HepG2 (cell line): ENCODE measurements around the gene GRID1. TPM values are rescaled to one million over a fixed set of nuclear protein-coding genes. Genes with fewer than 3 reads are reported as not detected.

Experiments
- ATAC-seq: fragments of 200-7000 bp; cut with Tn5 transposase; 3 replicates; pipeline ENCODE4 v1.9.1; 2020; ENCODE audit warnings: mild to moderate bottlenecking, moderate library complexity
- BruUV-seq: library from RNA; stranded (reverse); fragments of 400-500 nt; replicated peaks from 2 replicates; lab custom pipeline; 2021; lab: Mats Ljungman, UMichigan
- CTCF ChIA-PET: fragments of 300-600 bp; formaldehyde crosslinking; extraction: SDS; loops from one replicate; lab custom pipeline; 2021; ENCODE audit warnings: low total read pairs, inconsistent platforms, low intra/inter-chr PET ratio; lab: Yijun Ruan, JAX
- POLR2A ChIA-PET: fragments of 350-600 bp; sonication (Branson Sonifier 250); formaldehyde crosslinking; loops from one replicate; lab custom pipeline; 2020; ENCODE audit warnings: antibody characterized with exemption, inconsistent platforms; lab: Yijun Ruan, JAX
- DNase-seq: peaks from one replicate; pipeline ENCODE4 v3.0.0-alpha.2; 2015; ENCODE audit warnings: low spot score
- FAIRE-seq: peaks from 3 replicates; lab custom pipeline; 2011; peaks lifted over from hg19 to GRCh38; lab: Jason Lieb, UNC
- H2AFZ ChIP-seq: one replicate; pipeline ENCODE4 v1.6.1; 2011; ENCODE audit warnings: low read length, inconsistent platforms
- H3K27ac ChIP-seq: fragments of 300-600 bp; 3 replicates; pipeline ENCODE4 v1.8.0; 2011; ENCODE audit warnings: mixed run types, mild to moderate bottlenecking, mixed read lengths, low read length, inconsistent platforms; ENCODE audit not compliant: insufficient read depth; ENCODE audit errors: extremely low read length
- H3K27me3 ChIP-seq, 2 experiments: fragments of 200-600 bp in 1 of 2; 2 replicates in 1 of 2; 3 replicates in 1 of 2; pipeline versions ENCODE4 v1.6.0 to v1.8.0; 2011; ENCODE audit warnings: low read length in 2 of 2, mild to moderate bottlenecking in 2 of 2, moderate library complexity in 2 of 2, inconsistent platforms in 1 of 2; ENCODE audit not compliant: insufficient read depth in 2 of 2, control insufficient read depth in 1 of 2
- H3K36me3 ChIP-seq, 2 experiments: fragments of 200-600 bp in 1 of 2; replicated peaks in 1 of 2; 2 replicates in 1 of 2; 3 replicates in 1 of 2; pipeline versions ENCODE4 v1.5.1 to v1.8.0; 2011; ENCODE audit warnings: low read length in 2 of 2, inconsistent platforms in 1 of 2; ENCODE audit not compliant: insufficient read depth in 2 of 2, control insufficient read depth in 1 of 2
- H3K4me1 ChIP-seq: 2 replicates; pipeline ENCODE4 v1.5.1; 2012; ENCODE audit warnings: low read length, inconsistent platforms; ENCODE audit not compliant: insufficient read depth
- H3K4me2 ChIP-seq: 2 replicates; pipeline ENCODE4 v1.6.0; 2011; ENCODE audit warnings: low read depth, low read length, inconsistent platforms
- H3K4me3 ChIP-seq, 3 experiments: fragments of 200-600 bp in 1 of 3; sonication (generic), shearing (Covaris generic) in 1 of 3; replicated peaks in 1 of 3; 2 replicates each; pipeline ENCODE4 v1.5.1; 2011 to 2016; ENCODE audit warnings: low read length in 3 of 3, inconsistent platforms in 2 of 3, low read depth in 2 of 3, mild to moderate bottlenecking in 2 of 3, control low read depth in 1 of 3, mixed read lengths in 1 of 3; ENCODE audit not compliant: insufficient read depth in 1 of 3
- H3K79me2 ChIP-seq: one replicate; pipeline ENCODE4 v1.6.1; 2011; ENCODE audit warnings: low read length, inconsistent platforms; ENCODE audit not compliant: insufficient read depth
- H3K9ac ChIP-seq: 2 replicates; pipeline ENCODE4 v1.6.0; 2011; ENCODE audit warnings: mild to moderate bottlenecking, low read depth, low read length, inconsistent platforms; ENCODE audit not compliant: insufficient read depth
- H3K9me3 ChIP-seq: 2 replicates; pipeline ENCODE4 v1.5.1; 2012; ENCODE audit warnings: mild to moderate bottlenecking, low read length
- H4K20me1 ChIP-seq: 2 replicates; pipeline ENCODE4 v1.6.0; 2011; ENCODE audit warnings: inconsistent platforms, mild to moderate bottlenecking, low read length, moderate library complexity; ENCODE audit not compliant: insufficient read depth
- EED ChIP-seq: sonication (generic); formaldehyde crosslinking; IDR thresholded peaks from 2 replicates; pipeline ENCODE4 v1.5.0; 2020; ENCODE audit warnings: mild to moderate bottlenecking, missing genetic modification reagents
- HNRNPK ChIP-seq: fragments of 200-400 bp; formaldehyde crosslinking; IDR thresholded peaks from 2 replicates; pipeline ENCODE4 v1.6.1; 2018; ENCODE audit warnings: low read length, low read depth, moderate library complexity, mild to moderate bottlenecking; ENCODE audit not compliant: poor library complexity, severe bottlenecking
- KLF15 ChIP-seq: sonication (generic); formaldehyde crosslinking; IDR thresholded peaks from 2 replicates; pipeline ENCODE4 v1.8.1; 2023; ENCODE audit warnings: borderline replicate concordance, mild to moderate bottlenecking, inconsistent platforms, missing genetic modification reagents, mixed read lengths
- MED13 ChIP-seq: sonication (generic); formaldehyde crosslinking; IDR thresholded peaks from 2 replicates; pipeline ENCODE4 v1.5.0; 2020; ENCODE audit warnings: missing genetic modification reagents
- REXO4 ChIP-seq: sonication (generic); formaldehyde crosslinking; IDR thresholded peaks from 2 replicates; pipeline ENCODE4 v1.8.0; 2022; ENCODE audit warnings: missing genetic modification reagents, mild to moderate bottlenecking, borderline replicate concordance
- TFAP4 ChIP-seq: sonication (generic); IDR thresholded peaks from 2 replicates; pipeline ENCODE4 v1.6.1; 2016; ENCODE audit warnings: low read depth, borderline replicate concordance
- TOPORS ChIP-seq: sonication (generic); formaldehyde crosslinking; IDR thresholded peaks from 2 replicates; pipeline ENCODE4 v1.8.0; 2023; ENCODE audit warnings: mild to moderate bottlenecking, missing genetic modification reagents
- ZSCAN29 ChIP-seq: sonication (generic); formaldehyde crosslinking; conservative IDR thresholded peaks from 2 replicates; pipeline ENCODE4 v1.4.0; 2020; ENCODE audit warnings: mild to moderate bottlenecking, missing genetic modification reagents
- WGBS: methylation state at CpG from one replicate; pipeline ENCODE4 v1.1.6; 2017; ENCODE audit warnings: low lambda C conversion rate; 5-methylcytosine and 5-hydroxymethylcytosine counted together
- in situ Hi-C: cut with HindIII; loops from 2 replicates; pipeline ENCODE4 v1.10.0; 2017; ENCODE audit warnings: low pct_unique_long_range_greater_than_20kb; ENCODE audit not compliant: extremely low pct_ligation_motif_present
- intact Hi-C: fragments of 100-400 bp; cut with micrococcal nuclease; formaldehyde crosslinking; loops from one replicate; pipeline ENCODE4 v1.10.0; 2022; ENCODE audit not compliant: unreplicated experiment
- polyA plus RNA-seq, 8 experiments: library from polyadenylated mRNA; depleted of rRNA in 3 of 8; stranded (reverse) in 7 of 8; unstranded in 1 of 8; fragments of >200 nt; fragmentation: Illumina TruSeq in 4 of 8; extraction: Trizol in 4 of 8; gene quantifications; 2 replicates each; pipeline versions ENCODE4 v1.2.1 to v1.2.3, GENCODE V29; 2011 to 2016; ENCODE audit warnings: low read depth in 4 of 8, missing spikeins in 1 of 8, mixed read lengths in 1 of 8; ENCODE audit not compliant: insufficient read depth in 1 of 8
- total RNA-seq, 5 experiments: library from RNA; depleted of rRNA; stranded (reverse); fragments of >200 nt; fragmentation: Illumina TruSeq; extraction: Trizol; gene quantifications; 2 replicates each; pipeline ENCODE4 v1.2.3, GENCODE V29; 2016; ENCODE audit warnings: low read depth in 1 of 5
- TF ChIP-seq, protein P1 (sequence below): sonication (generic); formaldehyde crosslinking; IDR thresholded peaks from 2 replicates; pipeline ENCODE4 v1.4.0; 2020; ENCODE audit warnings: low read depth, mild to moderate bottlenecking, missing genetic modification reagents

GRID1 gene
- total and polyA plus RNA-seq, 2 of the 13 experiments (the other 11 are each of a cell fraction or from before 2014, with no cell fraction given) = 0.05 TPM; not detected in 1

DNA sequence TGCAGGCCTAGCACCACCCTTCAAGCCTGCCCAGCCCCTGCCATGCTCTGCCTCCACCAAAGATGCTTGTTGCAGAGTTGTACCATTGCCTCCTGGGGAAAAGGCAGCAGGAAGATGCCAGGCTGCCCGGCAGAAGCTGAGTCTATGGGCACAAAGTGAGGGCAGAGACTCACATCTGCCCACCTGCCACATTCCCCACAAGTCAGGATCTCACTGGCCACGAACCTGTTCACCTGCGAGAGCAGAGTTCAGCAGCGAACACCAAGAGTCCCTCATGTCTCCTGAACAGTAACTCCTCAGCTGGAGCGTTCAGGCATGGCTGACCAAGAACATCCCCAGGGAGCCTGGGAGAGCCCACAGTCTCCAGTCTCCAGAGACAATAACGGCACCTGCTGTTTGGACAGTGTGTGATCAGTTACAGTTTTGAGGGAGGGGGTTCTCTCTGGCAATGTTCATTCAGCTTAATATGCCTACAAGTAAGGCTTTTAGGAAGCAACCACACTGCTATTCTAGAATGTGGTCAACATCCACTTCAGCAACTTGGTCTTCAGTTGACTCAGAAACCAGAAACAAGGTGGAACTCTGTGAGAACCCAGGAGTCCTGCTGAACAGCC, 78.5 kb downstream of the GRID1 start:
- Histone ChIP-seq H4K20me1 (no peaks in the 10 kb centered on the region), H3K4me3 (no peak overlapping the region), H2AFZ (no peak overlapping the region), H3K27me3 (peaks cover 5 to 13% of the 10 kb centered on the region in 2 experiments; a peak in 3 of 5 replicates), H3K9me3 (no peaks in the 10 kb centered on the region), H3K4me1 (no peaks in the 10 kb centered on the region), H3K9ac (no peak overlapping the region), H3K4me2 (no peak overlapping the region), H3K36me3 (no peaks in the 10 kb centered on the region), H3K27ac (no peak overlapping the region), H3K79me2 (no peaks in the 10 kb centered on the region)
- BruUV-seq = no TSS peak
- ATAC-seq = no peak
- WGBS = 7% methylated on average over 2 of the region's 6 CpGs
- POLR2A ChIA-PET = no interaction called here
- no peak for DNase-seq
- in situ Hi-C loops = no loop called here
- CTCF ChIA-PET = no interaction called here
- intact Hi-C loops = no loop called here
- TF ChIP-seq HNRNPK = no peak
- TF ChIP-seq TFAP4 = no peak
- no peak for TF ChIP-seq KLF15 (CRISPR knock-in tag)
- no peak for TF ChIP-seq TOPORS (CRISPR knock-in tag)
- no peak for TF ChIP-seq REXO4 (CRISPR knock-in tag)
- TF ChIP-seq, protein P1, sequence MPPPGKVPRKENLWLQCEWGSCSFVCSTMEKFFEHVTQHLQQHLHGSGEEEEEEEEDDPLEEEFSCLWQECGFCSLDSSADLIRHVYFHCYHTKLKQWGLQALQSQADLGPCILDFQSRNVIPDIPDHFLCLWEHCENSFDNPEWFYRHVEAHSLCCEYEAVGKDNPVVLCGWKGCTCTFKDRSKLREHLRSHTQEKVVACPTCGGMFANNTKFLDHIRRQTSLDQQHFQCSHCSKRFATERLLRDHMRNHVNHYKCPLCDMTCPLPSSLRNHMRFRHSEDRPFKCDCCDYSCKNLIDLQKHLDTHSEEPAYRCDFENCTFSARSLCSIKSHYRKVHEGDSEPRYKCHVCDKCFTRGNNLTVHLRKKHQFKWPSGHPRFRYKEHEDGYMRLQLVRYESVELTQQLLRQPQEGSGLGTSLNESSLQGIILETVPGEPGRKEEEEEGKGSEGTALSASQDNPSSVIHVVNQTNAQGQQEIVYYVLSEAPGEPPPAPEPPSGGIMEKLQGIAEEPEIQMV (CRISPR knock-in tag) = no peak
- no peak for TF ChIP-seq MED13 (CRISPR knock-in tag)
- no peak for TF ChIP-seq ZSCAN29 (CRISPR knock-in tag)
- no peak for TF ChIP-seq EED (CRISPR knock-in tag)
- no peak for FAIRE-seq
